Activated CD4-positive, alpha-beta memory T cell treated with anti-CD3 and anti-CD28 coated beads for 36 hours (primary cell): ENCODE data around the gene ADGRF1. TPM values are rescaled to one million over a fixed set of nuclear protein-coding genes. Genes with fewer than 3 reads are reported as not detected.
"Not testable (repeated sequence)": the region's sequence is repeated elsewhere in the genome, so short reads cannot be mapped to it uniquely, and the experiment has no call there.

Source experiments
- CTCF ChIA-PET: fragments of 350-600 bp; sonication (Branson Sonifier 250); formaldehyde crosslinking; loops from one replicate; lab custom pipeline; 2021; ENCODE audit warnings: antibody characterized with exemption, inconsistent platforms; lab: Charles Lee
- POLR2A ChIA-PET: fragments of 350-600 bp; sonication (Branson Sonifier 250); formaldehyde crosslinking; loops from one replicate; lab custom pipeline; 2021; ENCODE audit warnings: antibody characterized with exemption; lab: Charles Lee
- DNase-seq: peaks from one replicate; pipeline ENCODE4 v3.0.0-alpha.2; 2020
- H3K27ac Mint-ChIP-seq: one replicate; pipeline ENCODE4 v1.8.0; 2021; ENCODE audit warnings: mixed read lengths
- H3K27me3 Mint-ChIP-seq: one replicate; pipeline ENCODE4 v1.8.0; 2021; ENCODE audit warnings: mixed read lengths
- H3K36me3 Mint-ChIP-seq: one replicate; pipeline ENCODE4 v1.8.0; 2021; ENCODE audit warnings: mixed read lengths
- H3K4me1 Mint-ChIP-seq: one replicate; pipeline ENCODE4 v1.8.0; 2021; ENCODE audit warnings: low read depth, mixed read lengths
- H3K4me3 Mint-ChIP-seq: one replicate; pipeline ENCODE4 v1.8.0; 2021; ENCODE audit warnings: mild to moderate bottlenecking, mixed read lengths
- H3K9me3 Mint-ChIP-seq: one replicate; pipeline ENCODE4 v1.8.0; 2021; ENCODE audit warnings: mixed read lengths
- intact Hi-C: fragments of 100-400 bp; cut with micrococcal nuclease; formaldehyde crosslinking; loops from one replicate; pipeline ENCODE4 v1.15.1; 2023
- total RNA-seq, 2 experiments: library from RNA; stranded (reverse); gene quantifications; one replicate each; pipeline ENCODE4 v1.2.3, GENCODE V29; 2021

ADGRF1 gene
- total RNA-seq, 2 experiments from 2014 or later: not detected

- no peaks in the 10 kb centered on the region for H3K27me3 Mint-ChIP-seq
- ChIA-PET CTCF (no interaction called here), POLR2A (no interaction called here)
- H3K4me1 Mint-ChIP-seq: no peaks in the 10 kb centered on the region
- H3K27ac Mint-ChIP-seq: no peak overlapping the region
- no peaks in the 10 kb centered on the region for H3K9me3 Mint-ChIP-seq
- intact Hi-C loops: no loop called here
- H3K36me3 Mint-ChIP-seq: no peaks in the 10 kb centered on the region
- DNase-seq: no peak
- H3K4me3 Mint-ChIP-seq: no peak overlapping the region
Measured at GRCh38 chr6:47057830-47058540, 15.9 kb upstream of the ADGRF1 start.

- no peak for DNase-seq
- ChIA-PET POLR2A (no interaction called here), CTCF (no interaction called here)
- Mint-ChIP-seq H3K27me3 (no peaks in the 10 kb centered on the region), H3K9me3 (no peaks in the 10 kb centered on the region), H3K36me3 (no peaks in the 10 kb centered on the region), H3K4me3 (no peak overlapping the region), H3K4me1 (no peaks in the 10 kb centered on the region), H3K27ac (no peak overlapping the region)
- intact Hi-C loops: no loop called here
Measured at GRCh38 chr6:47056832-47057231, 14.7 kb upstream of the ADGRF1 start.

- H3K27me3 Mint-ChIP-seq, H3K9me3 Mint-ChIP-seq, H3K4me3 Mint-ChIP-seq, POLR2A ChIA-PET, H3K4me1 Mint-ChIP-seq, H3K36me3 Mint-ChIP-seq, DNase-seq, H3K27ac Mint-ChIP-seq, intact Hi-C loops, CTCF ChIA-PET: not testable (repeated sequence)
Measured at GRCh38 chr6:47054302-47054701, 12.2 kb upstream of the ADGRF1 start.

GRCh38 chr6:47048638-47049037 is 6.5 kb upstream of the ADGRF1 start:
- no peak for DNase-seq
- no peak overlapping the region for H3K27ac Mint-ChIP-seq
- H3K4me1 Mint-ChIP-seq: no peaks in the 10 kb centered on the region
- ChIA-PET CTCF (interaction anchor here (0.8 to 1.2 kb wide), 6 partner anchors 10 to 630 kb away, joined by 3 read pairs; no protein-coding TSS in a partner anchor), POLR2A (no interaction called here)
- H3K27me3 Mint-ChIP-seq: peaks cover 4% of the 10 kb centered on the region
- intact Hi-C loops: loop anchor here (5.0 to 10.0 kb wide), 2 partner anchors 344 to 631 kb away; no protein-coding TSS in a partner anchor
- H3K4me3 Mint-ChIP-seq: no peak overlapping the region
- no peaks in the 10 kb centered on the region for H3K36me3 Mint-ChIP-seq
- no peaks in the 10 kb centered on the region for H3K9me3 Mint-ChIP-seq

- ChIA-PET POLR2A (no interaction called here), CTCF (interaction anchor here (0.6 to 1.7 kb wide), 11 partner anchors 9 to 629 kb away, joined by 3 to 5 read pairs (median 3); no protein-coding TSS in a partner anchor)
- intact Hi-C loops: loop anchor here (1.0 to 10.0 kb wide), 3 partner anchors 199 to 630 kb away; no protein-coding TSS in a partner anchor
- Mint-ChIP-seq H3K36me3 (no peaks in the 10 kb centered on the region), H3K4me3 (no peak overlapping the region), H3K9me3 (no peaks in the 10 kb centered on the region), H3K4me1 (no peaks in the 10 kb centered on the region), H3K27ac (no peak overlapping the region), H3K27me3 (peaks cover 4% of the 10 kb centered on the region)
- DNase-seq: peak; percentile 31
Measured at GRCh38 chr6:47047479-47048407, 5.6 kb upstream of the ADGRF1 start.

- Mint-ChIP-seq H3K4me3 (no peak overlapping the region), H3K36me3 (no peaks in the 10 kb centered on the region), H3K9me3 (no peaks in the 10 kb centered on the region), H3K27ac (no peak overlapping the region), H3K27me3 (peaks cover 4% of the 10 kb centered on the region), H3K4me1 (no peaks in the 10 kb centered on the region)
- ChIA-PET CTCF (interaction anchor here (0.6 to 1.7 kb wide), 7 partner anchors 12 to 340 kb away, joined by 3 to 5 read pairs (median 3); no protein-coding TSS in a partner anchor), POLR2A (no interaction called here)
- DNase-seq: no peak
- intact Hi-C loops: loop anchor here (1.0 to 10.0 kb wide), 3 partner anchors 199 to 630 kb away; no protein-coding TSS in a partner anchor
Measured at GRCh38 chr6:47047097-47047478, 5.0 kb upstream of the ADGRF1 start.

GRCh38 chr6:47044397-47044796 is 2.3 kb upstream of the ADGRF1 start:
- no peaks in the 10 kb centered on the region for H3K36me3 Mint-ChIP-seq
- CTCF ChIA-PET: no interaction called here
- intact Hi-C loops: loop anchor here (10.0 kb wide), 1 partner anchor 340 kb away; no protein-coding TSS in a partner anchor
- H3K9me3 Mint-ChIP-seq: no peaks in the 10 kb centered on the region
- no peak overlapping the region for H3K27ac Mint-ChIP-seq
- H3K4me1 Mint-ChIP-seq: no peaks in the 10 kb centered on the region
- POLR2A ChIA-PET: no interaction called here
- H3K4me3 Mint-ChIP-seq: no peak overlapping the region
- H3K27me3 Mint-ChIP-seq: peaks cover 4% of the 10 kb centered on the region
- no peak for DNase-seq

- Mint-ChIP-seq H3K4me3 (no peak overlapping the region), H3K27ac (no peak overlapping the region), H3K9me3 (no peaks in the 10 kb centered on the region), H3K36me3 (no peaks in the 10 kb centered on the region), H3K27me3 (peaks cover 4% of the 10 kb centered on the region), H3K4me1 (no peaks in the 10 kb centered on the region)
- ChIA-PET CTCF (interaction anchor here (0.7 kb wide), 1 partner anchor 188 kb away, joined by 3 read pairs; no protein-coding TSS in a partner anchor), POLR2A (no interaction called here)
- intact Hi-C loops: loop anchor here (10.0 kb wide), 1 partner anchor 338 kb away; no protein-coding TSS in a partner anchor
- no peak for DNase-seq
Measured at GRCh38 chr6:47043286-47043685, 1.2 kb upstream of the ADGRF1 start.

- Mint-ChIP-seq H3K27ac (no peak overlapping the region), H3K4me1 (no peaks in the 10 kb centered on the region), H3K27me3 (no peaks in the 10 kb centered on the region), H3K36me3 (no peaks in the 10 kb centered on the region), H3K9me3 (no peaks in the 10 kb centered on the region), H3K4me3 (no peak overlapping the region)
- no peak for DNase-seq
- intact Hi-C loops: loop anchor here (10.0 kb wide), 1 partner anchor 337 kb away; no protein-coding TSS in a partner anchor
- ChIA-PET POLR2A (no interaction called here), CTCF (no interaction called here)
Measured at GRCh38 chr6:47041741-47042140, 391 bp downstream of the ADGRF1 start.

GRCh38 chr6:47034926-47035325 is 7.2 kb downstream of the ADGRF1 start:
- intact Hi-C loops: no loop called here
- no peak overlapping the region for H3K4me3 Mint-ChIP-seq
- DNase-seq: no peak
- H3K9me3 Mint-ChIP-seq: no peaks in the 10 kb centered on the region
- ChIA-PET CTCF (interaction anchor here (0.8 kb wide), 1 partner anchor 12 kb away, joined by 5 read pairs; no protein-coding TSS in a partner anchor), POLR2A (interaction anchor here (0.6 kb wide), 1 partner anchor 37 kb away, joined by 3 read pairs; no protein-coding TSS in a partner anchor)
- no peak overlapping the region for H3K27ac Mint-ChIP-seq
- H3K27me3 Mint-ChIP-seq: peaks cover 5% of the 10 kb centered on the region
- no peaks in the 10 kb centered on the region for H3K4me1 Mint-ChIP-seq
- no peaks in the 10 kb centered on the region for H3K36me3 Mint-ChIP-seq

- H3K27me3 Mint-ChIP-seq: peaks cover 5% of the 10 kb centered on the region
- CTCF ChIA-PET: interaction anchor here (0.6 to 0.8 kb wide), 2 partner anchors 13 to 756 kb away, joined by 3 read pairs; no protein-coding TSS in a partner anchor
- no peaks in the 10 kb centered on the region for H3K36me3 Mint-ChIP-seq
- no peak for DNase-seq
- H3K27ac Mint-ChIP-seq: no peak overlapping the region
- POLR2A ChIA-PET: no interaction called here
- H3K9me3 Mint-ChIP-seq: no peaks in the 10 kb centered on the region
- H3K4me3 Mint-ChIP-seq: no peak overlapping the region
- H3K4me1 Mint-ChIP-seq: no peaks in the 10 kb centered on the region
- intact Hi-C loops: no loop called here
Measured at GRCh38 chr6:47034421-47034820, 7.7 kb downstream of the ADGRF1 start.
